22Rv1 (cell line): ENCODE measurements around the gene ADAT3.

ENCODE experiments used
- H3K27ac ChIP-seq: fragments of 450-650 bp; 2 replicates; pipeline ENCODE4 v1.5.1; 2017
- CTCF ChIP-seq: fragments of 450-650 bp; IDR thresholded peaks from 2 replicates; pipeline ENCODE4 v1.5.1; 2017; ENCODE audit warnings: mild to moderate bottlenecking
- ZFX ChIP-seq: fragments of 450-650 bp; IDR thresholded peaks from 2 replicates; pipeline ENCODE4 v1.6.1; 2017; ENCODE audit warnings: antibody characterized with exemption, borderline replicate concordance

ADAT3 gene

GRCh38 chr19:1947651-1948209, 42.5 kb downstream of the ADAT3 start:
- TF ChIP-seq ZFX (no peak), CTCF (no peak)
- no peak overlapping the region for H3K27ac ChIP-seq

GRCh38 chr19:1949304-1950101, 44.3 kb downstream of the ADAT3 start:
- H3K27ac ChIP-seq = no peak overlapping the region
- no peak for TF ChIP-seq CTCF
- no peak for TF ChIP-seq ZFX

GRCh38 chr19:1950640-1951039, 45.4 kb downstream of the ADAT3 start:
- TF ChIP-seq ZFX (no peak), CTCF (no peak)
- no peak overlapping the region for H3K27ac ChIP-seq

GRCh38 chr19:1952635-1953034, 47.4 kb downstream of the ADAT3 start:
- no peak overlapping the region for H3K27ac ChIP-seq
- TF ChIP-seq CTCF (no peak), ZFX (no peak)

- no peak for TF ChIP-seq ZFX
- no peak for TF ChIP-seq CTCF
- H3K27ac ChIP-seq = no peak overlapping the region
Observed at GRCh38 chr19:1953037-1953436, 47.8 kb downstream of the ADAT3 start.

GRCh38 chr19:1953441-1954094, 48.4 kb downstream of the ADAT3 start:
- H3K27ac ChIP-seq = no peak overlapping the region
- TF ChIP-seq CTCF (no peak), ZFX (no peak)

GRCh38 chr19:1954532-1954933, 49.3 kb downstream of the ADAT3 start:
- TF ChIP-seq CTCF (no peak), ZFX (no peak)
- no peak overlapping the region for H3K27ac ChIP-seq
